Measurements from ENCODE around the gene ZFYVE9. TPM values are rescaled to one million over a fixed set of nuclear protein-coding genes. Genes with fewer than 3 reads are reported as not detected.

The ZFYVE9 gene
- polyA plus RNA-seq, 1 donor from 2014 or later = 18.1 TPM

- no peaks in the 10 kb centered on the region for H3F3A ChIP-seq (ENCODE audit: insufficient read depth, low read length, poor library complexity, severe bottlenecking)
- H3K9me3 ChIP-seq (ENCODE audit: low read length) = no peaks in the 10 kb centered on the region
- no peaks in the 10 kb centered on the region for H3K79me2 ChIP-seq (replicated peaks; ENCODE audit: insufficient read depth, low read length)
Measured at GRCh38 chr1:52393174-52393573, 251.3 kb downstream of the ZFYVE9 start.

More at GRCh38 chr1:52393174-52393573, 251.3 kb downstream of the ZFYVE9 start:
- Histone ChIP-seq H3K27ac (ENCODE audit: low read length) (no peak overlapping the region), H3K36me3 (ENCODE audit: insufficient read depth, low read length) (no peaks in the 10 kb centered on the region), H3K9ac (ENCODE audit: low read length) (no peak overlapping the region), H2AFZ (ENCODE audit: low read depth, low read length) (no peak overlapping the region), H3K27me3 (ENCODE audit: insufficient read depth, low read depth, low read length) (no peaks in the 10 kb centered on the region), H4K20me1 (ENCODE audit: insufficient read depth) (no peaks in the 10 kb centered on the region), H3K4me2 (ENCODE audit: low read length) (no peak overlapping the region), H3K4me3 (ENCODE audit: low read length) (no peak overlapping the region), H3K9me2 (ENCODE audit: insufficient read depth, low read length) (no peaks in the 10 kb centered on the region)
- TF ChIP-seq MXI1 (conservative IDR thresholded peaks at IDR 0.05; ENCODE audit: poor library complexity, severe bottlenecking) = no peak

Other genes starting within 250 kb of the ZFYVE9 start
- 15.0 and 17.8 TPM in 2 replicates for gene RAB3B, start 151.4 kb upstream of the ZFYVE9 start, polyA plus RNA-seq
- gene KTI12, start 108.3 kb upstream of the ZFYVE9 start, polyA plus RNA-seq = 14.0 and 18.2 TPM in 2 replicates
- 33.3 and 42.3 TPM in 2 replicates for gene TXNDC12, start 86.9 kb upstream of the ZFYVE9 start, polyA plus RNA-seq
- gene BTF3L4, start 85.8 kb upstream of the ZFYVE9 start, polyA plus RNA-seq = 321 and 355 TPM in 2 replicates
- gene CC2D1B, start 224.1 kb downstream of the ZFYVE9 start, polyA plus RNA-seq = 20.1 and 24.6 TPM in 2 replicates